ENCODE measurements around the gene GPC6.

GPC6 gene

GRCh38 chr13:93304868-93305613 lies 78.4 kb downstream of the GPC6 start:
- Histone ChIP-seq H3K27ac (ENCODE audit: insufficient read depth in 1 of 2, low read depth in 1 of 2, low read length in 2 of 2, poor library complexity in 1 of 2, severe bottlenecking in 2 of 2) (no peak overlapping the region), H3K4me3 (ENCODE audit: control insufficient read depth in 1 of 7, extremely low read depth in 1 of 7, insufficient read depth in 4 of 7, low read depth in 2 of 7, low read length in 6 of 7) (no peak overlapping the region), H3K36me3 (ENCODE audit: control insufficient read depth in 4 of 4, insufficient read depth in 4 of 4, low read length in 3 of 4) (no peaks in the 10 kb centered on the region), H3K27me3 (replicated peaks in 2 of 5; ENCODE audit: control insufficient read depth in 4 of 5, insufficient read depth in 5 of 5, low read length in 4 of 5) (no peaks in the 10 kb centered on the region), H3K9me3 (ENCODE audit: control extremely low read depth in 1 of 5, control insufficient read depth in 4 of 5, insufficient read depth in 2 of 5, low read depth in 1 of 5, low read length in 4 of 5) (no peaks in the 10 kb centered on the region), H3K4me1 (ENCODE audit: control extremely low read depth in 1 of 4, control insufficient read depth in 4 of 4, insufficient read depth in 4 of 4, low read length in 3 of 4) (no peaks in the 10 kb centered on the region)
- no peak for DNase-seq
- CTCF ChIA-PET = no interaction called here
- WGBS (ENCODE audit: insufficient coverage) = 91% methylated on average over 1 of the region's 6 CpGs
- POLR2A ChIA-PET = no interaction called here

GRCh38 chr13:93305886-93306285 lies 79.3 kb downstream of the GPC6 start:
- H3K4me3 ChIP-seq (ENCODE audit: control insufficient read depth in 1 of 7, extremely low read depth in 1 of 7, insufficient read depth in 4 of 7, low read depth in 2 of 7, low read length in 6 of 7) = no peak overlapping the region
- ChIA-PET CTCF (no interaction called here), POLR2A (no interaction called here)
- no peaks in the 10 kb centered on the region for H3K4me1 ChIP-seq (ENCODE audit: control extremely low read depth in 1 of 4, control insufficient read depth in 4 of 4, insufficient read depth in 4 of 4, low read length in 3 of 4)
- no peak for DNase-seq
- H3K36me3 ChIP-seq (ENCODE audit: control insufficient read depth in 4 of 4, insufficient read depth in 4 of 4, low read length in 3 of 4) = no peaks in the 10 kb centered on the region
- H3K9me3 ChIP-seq (ENCODE audit: control extremely low read depth in 1 of 5, control insufficient read depth in 4 of 5, insufficient read depth in 2 of 5, low read depth in 1 of 5, low read length in 4 of 5) = no peaks in the 10 kb centered on the region
- no peaks in the 10 kb centered on the region for H3K27me3 ChIP-seq (replicated peaks in 2 of 5; ENCODE audit: control insufficient read depth in 4 of 5, insufficient read depth in 5 of 5, low read length in 4 of 5)
- H3K27ac ChIP-seq (ENCODE audit: insufficient read depth in 1 of 2, low read depth in 1 of 2, low read length in 2 of 2, poor library complexity in 1 of 2, severe bottlenecking in 2 of 2) = no peak overlapping the region

GRCh38 chr13:93307136-93307535 lies 80.5 kb downstream of the GPC6 start:
- H3K27me3 ChIP-seq (replicated peaks in 2 of 5; ENCODE audit: control insufficient read depth in 4 of 5, insufficient read depth in 5 of 5, low read length in 4 of 5) = no peaks in the 10 kb centered on the region
- no peak overlapping the region for H3K4me3 ChIP-seq (ENCODE audit: control insufficient read depth in 1 of 7, extremely low read depth in 1 of 7, insufficient read depth in 4 of 7, low read depth in 2 of 7, low read length in 6 of 7)
- no peak overlapping the region for H3K27ac ChIP-seq (ENCODE audit: insufficient read depth in 1 of 2, low read depth in 1 of 2, low read length in 2 of 2, poor library complexity in 1 of 2, severe bottlenecking in 2 of 2)
- no peaks in the 10 kb centered on the region for H3K4me1 ChIP-seq (ENCODE audit: control extremely low read depth in 1 of 4, control insufficient read depth in 4 of 4, insufficient read depth in 4 of 4, low read length in 3 of 4)
- no peaks in the 10 kb centered on the region for H3K36me3 ChIP-seq (ENCODE audit: control insufficient read depth in 4 of 4, insufficient read depth in 4 of 4, low read length in 3 of 4)
- POLR2A ChIA-PET = no interaction called here
- CTCF ChIA-PET = interaction anchor here (0.7 kb wide), 1 partner anchor 705 kb away, joined by 3 read pairs; no protein-coding TSS in a partner anchor
- no peaks in the 10 kb centered on the region for H3K9me3 ChIP-seq (ENCODE audit: control extremely low read depth in 1 of 5, control insufficient read depth in 4 of 5, insufficient read depth in 2 of 5, low read depth in 1 of 5, low read length in 4 of 5)
- DNase-seq = no peak

- H3K27me3 ChIP-seq (replicated peaks in 2 of 5; ENCODE audit: control insufficient read depth in 4 of 5, insufficient read depth in 5 of 5, low read length in 4 of 5) = no peaks in the 10 kb centered on the region
- CTCF ChIA-PET = no interaction called here
- H3K4me1 ChIP-seq (ENCODE audit: control extremely low read depth in 1 of 4, control insufficient read depth in 4 of 4, insufficient read depth in 4 of 4, low read length in 3 of 4) = no peaks in the 10 kb centered on the region
- no peak for DNase-seq
- no peaks in the 10 kb centered on the region for H3K9me3 ChIP-seq (ENCODE audit: control extremely low read depth in 1 of 5, control insufficient read depth in 4 of 5, insufficient read depth in 2 of 5, low read depth in 1 of 5, low read length in 4 of 5)
- POLR2A ChIA-PET = no interaction called here
- no CpG with 5 or more reads among the region's 5 CpGs for WGBS (ENCODE audit: insufficient coverage)
- no peak overlapping the region for H3K27ac ChIP-seq (ENCODE audit: insufficient read depth in 1 of 2, low read depth in 1 of 2, low read length in 2 of 2, poor library complexity in 1 of 2, severe bottlenecking in 2 of 2)
- no peaks in the 10 kb centered on the region for H3K36me3 ChIP-seq (ENCODE audit: control insufficient read depth in 4 of 4, insufficient read depth in 4 of 4, low read length in 3 of 4)
- H3K4me3 ChIP-seq (ENCODE audit: control insufficient read depth in 1 of 7, extremely low read depth in 1 of 7, insufficient read depth in 4 of 7, low read depth in 2 of 7, low read length in 6 of 7) = no peak overlapping the region
These were observed 81.0 kb downstream of the GPC6 start for GRCh38 chr13:93307651-93308050.

GRCh38 chr13:93309886-93310523 lies 83.4 kb downstream of the GPC6 start:
- WGBS (ENCODE audit: insufficient coverage) = 82% methylated on average over 2 of the region's 7 CpGs
- no peaks in the 10 kb centered on the region for H3K27me3 ChIP-seq (replicated peaks in 2 of 5; ENCODE audit: control insufficient read depth in 4 of 5, insufficient read depth in 5 of 5, low read length in 4 of 5)
- CTCF ChIA-PET = no interaction called here

GRCh38 chr13:93316841-93317240 lies 90.2 kb downstream of the GPC6 start:
- ChIA-PET CTCF (interaction anchor here (1.5 kb wide), 1 partner anchor 11 kb away, joined by 3 read pairs; no protein-coding TSS in a partner anchor), POLR2A (no interaction called here)
- no peaks in the 10 kb centered on the region for H3K9me3 ChIP-seq (ENCODE audit: control extremely low read depth in 1 of 5, control insufficient read depth in 4 of 5, insufficient read depth in 2 of 5, low read depth in 1 of 5, low read length in 4 of 5)
- no CpG with 5 or more reads among the region's 3 CpGs for WGBS (ENCODE audit: insufficient coverage)
- no peak overlapping the region for H3K27ac ChIP-seq (ENCODE audit: insufficient read depth in 1 of 2, low read depth in 1 of 2, low read length in 2 of 2, poor library complexity in 1 of 2, severe bottlenecking in 2 of 2)
- H3K4me1 ChIP-seq (ENCODE audit: control extremely low read depth in 1 of 4, control insufficient read depth in 4 of 4, insufficient read depth in 4 of 4, low read length in 3 of 4) = no peaks in the 10 kb centered on the region
- no peaks in the 10 kb centered on the region for H3K27me3 ChIP-seq (replicated peaks in 2 of 5; ENCODE audit: control insufficient read depth in 4 of 5, insufficient read depth in 5 of 5, low read length in 4 of 5)
- no peaks in the 10 kb centered on the region for H3K36me3 ChIP-seq (ENCODE audit: control insufficient read depth in 4 of 4, insufficient read depth in 4 of 4, low read length in 3 of 4)
- no peak for DNase-seq
- no peak overlapping the region for H3K4me3 ChIP-seq (ENCODE audit: control insufficient read depth in 1 of 7, extremely low read depth in 1 of 7, insufficient read depth in 4 of 7, low read depth in 2 of 7, low read length in 6 of 7)

More at GRCh38 chr13:93309886-93310523, 83.4 kb downstream of the GPC6 start:
- Histone ChIP-seq H3K36me3 (ENCODE audit: control insufficient read depth in 4 of 4, insufficient read depth in 4 of 4, low read length in 3 of 4) (no peaks in the 10 kb centered on the region), H3K4me1 (ENCODE audit: control extremely low read depth in 1 of 4, control insufficient read depth in 4 of 4, insufficient read depth in 4 of 4, low read length in 3 of 4) (no peaks in the 10 kb centered on the region), H3K4me3 (ENCODE audit: control insufficient read depth in 1 of 7, extremely low read depth in 1 of 7, insufficient read depth in 4 of 7, low read depth in 2 of 7, low read length in 6 of 7) (no peak overlapping the region), H3K9me3 (ENCODE audit: control extremely low read depth in 1 of 5, control insufficient read depth in 4 of 5, insufficient read depth in 2 of 5, low read depth in 1 of 5, low read length in 4 of 5) (no peaks in the 10 kb centered on the region), H3K27ac (ENCODE audit: insufficient read depth in 1 of 2, low read depth in 1 of 2, low read length in 2 of 2, poor library complexity in 1 of 2, severe bottlenecking in 2 of 2) (no peak overlapping the region)
- no peak for DNase-seq
- POLR2A ChIA-PET = no interaction called here

GRCh38 chr13:93318534-93319254 lies 92.1 kb downstream of the GPC6 start:
- Histone ChIP-seq H3K27ac (ENCODE audit: insufficient read depth in 1 of 2, low read depth in 1 of 2, low read length in 2 of 2, poor library complexity in 1 of 2, severe bottlenecking in 2 of 2) (no peak overlapping the region), H3K4me3 (ENCODE audit: control insufficient read depth in 1 of 7, extremely low read depth in 1 of 7, insufficient read depth in 4 of 7, low read depth in 2 of 7, low read length in 6 of 7) (no peak overlapping the region), H3K4me1 (ENCODE audit: control extremely low read depth in 1 of 4, control insufficient read depth in 4 of 4, insufficient read depth in 4 of 4, low read length in 3 of 4) (no peaks in the 10 kb centered on the region), H3K36me3 (ENCODE audit: control insufficient read depth in 4 of 4, insufficient read depth in 4 of 4, low read length in 3 of 4) (no peaks in the 10 kb centered on the region), H3K9me3 (ENCODE audit: control extremely low read depth in 1 of 5, control insufficient read depth in 4 of 5, insufficient read depth in 2 of 5, low read depth in 1 of 5, low read length in 4 of 5) (no peaks in the 10 kb centered on the region), H3K27me3 (replicated peaks in 2 of 5; ENCODE audit: control insufficient read depth in 4 of 5, insufficient read depth in 5 of 5, low read length in 4 of 5) (no peaks in the 10 kb centered on the region)
- peak in 1 of 3 donors; percentile 4 for DNase-seq
- POLR2A ChIA-PET = no interaction called here
- CTCF ChIA-PET = no interaction called here
- WGBS (ENCODE audit: insufficient coverage) = 69% methylated on average over 3 of the region's 4 CpGs

Measured in common myeloid progenitor, CD34-positive (primary cell).